Adrenal gland (tissue), 5 donors: ENCODE results near the gene KIF16B.

Experiments used
- CTCF ChIP-seq, 6 experiments: fragments of 450-650 bp in 4 of 6; fragments of 200-600 bp in 2 of 6; sonication (generic) in 1 of 6; IDR thresholded peaks; 1 replicate in 5 of 6; 2 replicates in 1 of 6; pipeline versions ENCODE4 v1.5.1 to v1.8.0; 2016 to 2021; ENCODE audit warnings: antibody characterized with exemption in 6 of 6, mild to moderate bottlenecking in 2 of 6, moderate library complexity in 1 of 6
- POLR2A ChIP-seq, 2 donors: fragments of 450-650 bp; IDR thresholded peaks; one replicate each; pipeline ENCODE4 v1.6.1; 2017; ENCODE audit warnings: antibody characterized with exemption in 2 of 2, mild to moderate bottlenecking in 2 of 2, moderate library complexity in 1 of 2
- donor health status: DM: no; HTN: no; CAD: no.

- TF ChIP-seq CTCF (IDR thresholded peaks at IDR 0.05), result no peak
- TF ChIP-seq POLR2A (IDR thresholded peaks at IDR 0.05), result no peak
Observed at GRCh38 chr20:16590041-16590633, 16.9 kb upstream of the KIF16B start.
